Stimulated activated CD4-positive, alpha-beta T cell treated with anti-CD3 and anti-CD28 coated beads, Interleukin-4, amount 100 ng/mL, for 1 hour (primary cell): ENCODE results near the gene CCDC180.
"Not testable (repeated sequence)": the region's sequence is repeated elsewhere in the genome, so short reads cannot be mapped to it uniquely, and the experiment has no call there.

Source experiments
- DNase-seq: peaks from one replicate; pipeline ENCODE4 v3.0.0-alpha.2; 2020

The CCDC180 gene

DNA sequence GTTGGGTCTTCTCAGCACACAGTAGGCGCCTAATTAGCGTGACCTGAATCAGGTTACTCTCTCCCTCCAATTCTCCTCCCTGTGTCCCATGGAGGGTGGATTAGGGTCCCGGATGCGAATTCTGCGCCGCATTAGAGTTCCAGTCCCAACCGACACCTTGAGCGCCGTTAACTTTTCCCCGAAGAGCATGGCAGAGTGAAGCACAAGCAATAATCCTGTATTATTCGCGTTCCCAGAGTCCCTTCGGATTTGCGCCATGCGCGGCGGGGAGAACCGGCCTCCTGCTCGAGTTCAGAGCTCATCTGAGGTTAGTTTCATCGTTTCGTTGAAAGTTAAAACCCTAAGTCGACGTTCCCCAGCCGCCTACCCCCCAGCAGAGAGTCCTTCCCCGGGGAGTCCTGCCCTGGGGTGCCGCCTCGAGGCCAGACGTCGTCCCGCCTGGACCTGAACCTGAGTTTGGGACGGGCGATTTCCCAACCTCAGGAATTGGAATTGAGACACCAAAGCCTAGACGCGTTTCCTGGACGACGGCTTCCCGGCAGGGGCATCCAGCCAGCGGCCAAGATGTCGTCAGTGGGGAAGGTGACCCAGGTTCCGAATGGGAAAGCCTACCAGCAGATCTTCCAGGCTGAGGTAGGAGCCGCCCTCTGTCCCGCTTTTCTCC lies at the start of gene CCDC180:
CCDC180 (plus strand) TSS at position 160 of the 664 bp plus-strand sequence; CDS start at position 565, 405 bp downstream.
- DNase-seq = no peak

DNA sequence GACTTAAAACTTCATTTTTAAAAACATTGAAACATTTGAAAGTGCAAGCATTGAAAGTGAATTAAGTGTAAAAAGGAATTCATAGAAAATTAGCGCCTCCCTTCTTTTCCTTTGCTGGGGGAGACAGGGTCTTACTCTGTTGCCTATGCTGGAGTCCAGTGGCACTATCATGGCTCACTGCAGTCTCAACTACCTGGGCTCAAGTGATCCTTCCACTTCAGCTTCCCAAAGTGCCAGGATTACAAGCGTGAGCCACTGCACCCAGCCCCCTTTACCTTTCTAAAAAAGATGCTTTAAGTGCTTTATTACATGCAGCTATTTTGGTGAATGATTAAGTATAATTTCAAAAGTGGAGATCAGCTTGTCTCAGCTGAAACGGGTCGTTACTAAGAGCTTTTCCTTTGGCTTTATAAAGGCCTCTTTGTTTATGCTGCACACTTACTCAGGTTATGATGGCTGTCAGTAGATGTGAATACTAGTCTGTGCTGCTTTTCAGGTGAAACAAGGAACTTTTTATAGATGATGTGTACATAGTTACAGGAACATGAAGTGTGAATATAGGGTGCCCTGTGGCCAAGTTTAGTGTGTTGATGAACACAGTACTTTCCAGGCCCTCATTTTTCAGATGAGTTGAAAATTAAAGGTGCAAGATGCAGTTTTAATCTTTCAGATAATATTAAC lies 47.5 kb upstream of the CCDC180 start:
- DNase-seq = not testable (repeated sequence)

DNA sequence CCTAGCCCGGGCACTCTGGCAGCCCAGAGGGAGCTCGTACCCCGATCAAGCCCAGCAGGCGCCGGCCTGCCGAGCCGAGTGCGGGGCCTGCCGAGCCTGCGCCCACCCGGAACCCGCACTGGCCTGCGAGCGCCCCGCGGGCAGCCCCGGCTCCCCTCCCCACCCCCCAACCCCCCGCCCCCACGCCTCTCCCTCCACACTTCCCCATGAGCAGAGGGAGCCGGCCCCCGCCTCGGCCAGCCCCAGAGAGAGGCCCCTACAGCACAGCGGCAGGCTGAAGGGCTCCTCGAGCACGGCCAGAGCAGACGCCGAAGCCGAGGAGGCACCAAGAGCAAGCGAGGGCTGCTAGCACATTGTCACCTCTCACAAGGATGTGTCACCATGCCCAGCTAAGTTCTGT lies 36.2 kb upstream of the CCDC180 start:
- DNase-seq = no peak

DNA sequence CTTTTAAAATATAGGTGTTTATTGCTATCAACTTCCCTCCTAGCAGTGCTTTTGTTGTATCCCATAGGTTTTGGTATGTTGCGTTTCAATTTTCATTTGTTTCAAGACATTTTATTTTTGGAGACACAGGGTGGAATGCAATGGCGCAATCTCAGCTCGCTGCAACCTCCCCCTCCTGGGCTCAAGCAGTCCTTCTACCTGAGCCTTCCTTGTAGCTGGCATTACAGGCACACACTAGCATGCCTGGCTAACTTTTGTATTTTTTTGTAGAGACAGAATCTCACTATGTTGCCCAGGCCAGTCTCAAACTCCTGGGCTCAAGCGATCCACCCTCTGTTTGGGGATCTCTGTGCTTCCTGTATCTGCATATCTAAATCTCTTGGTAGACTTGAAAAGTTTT lies 35.4 kb upstream of the CCDC180 start:
- no peak for DNase-seq

DNA sequence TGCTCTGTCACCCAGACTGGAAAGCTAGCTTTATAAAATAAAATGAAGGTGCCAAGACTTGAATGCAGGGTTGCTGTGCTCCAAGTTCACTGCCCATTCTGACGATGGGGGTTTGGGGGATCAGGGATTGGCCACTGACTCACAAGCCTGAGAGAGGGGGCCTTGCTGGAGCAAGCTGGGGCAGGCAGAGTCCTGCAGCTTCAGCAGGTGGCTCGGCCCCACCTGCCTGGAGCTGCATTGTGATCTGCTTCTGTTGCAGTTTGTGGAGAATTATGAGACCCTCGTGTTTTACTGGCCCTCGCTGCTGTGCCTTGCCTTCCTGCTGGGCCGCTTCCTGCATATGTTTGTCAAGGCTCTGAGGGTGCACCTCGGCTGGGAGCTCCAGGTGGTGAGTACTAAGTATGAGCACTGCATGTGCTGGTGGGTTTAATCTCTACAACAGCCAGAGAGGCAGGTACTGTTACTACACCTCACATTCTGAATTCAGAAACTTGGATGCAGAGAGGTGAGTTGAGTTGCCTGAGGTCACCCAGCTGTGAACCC lies 31.1 kb upstream of the CCDC180 start:
- no peak for DNase-seq

DNA sequence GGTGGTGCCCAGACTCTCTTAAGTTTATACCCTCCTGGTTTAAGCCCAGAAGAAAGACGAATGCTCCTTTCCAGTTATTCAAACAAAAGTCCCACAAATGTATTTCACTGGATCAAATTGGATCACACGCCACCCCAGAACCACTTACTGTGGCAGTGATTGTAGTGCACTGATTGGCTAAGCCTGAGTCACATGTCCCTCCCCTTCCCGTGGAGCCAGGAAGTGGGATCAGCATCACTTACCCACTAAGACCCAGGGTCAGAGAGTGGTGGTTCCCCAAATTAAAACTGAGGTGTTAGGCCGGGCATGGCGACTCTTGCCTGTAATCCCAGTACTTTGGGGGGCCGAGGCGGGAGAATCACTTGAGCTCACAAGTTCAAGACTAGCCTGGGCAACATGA lies 29.5 kb upstream of the CCDC180 start:
- DNase-seq = no peak

DNA sequence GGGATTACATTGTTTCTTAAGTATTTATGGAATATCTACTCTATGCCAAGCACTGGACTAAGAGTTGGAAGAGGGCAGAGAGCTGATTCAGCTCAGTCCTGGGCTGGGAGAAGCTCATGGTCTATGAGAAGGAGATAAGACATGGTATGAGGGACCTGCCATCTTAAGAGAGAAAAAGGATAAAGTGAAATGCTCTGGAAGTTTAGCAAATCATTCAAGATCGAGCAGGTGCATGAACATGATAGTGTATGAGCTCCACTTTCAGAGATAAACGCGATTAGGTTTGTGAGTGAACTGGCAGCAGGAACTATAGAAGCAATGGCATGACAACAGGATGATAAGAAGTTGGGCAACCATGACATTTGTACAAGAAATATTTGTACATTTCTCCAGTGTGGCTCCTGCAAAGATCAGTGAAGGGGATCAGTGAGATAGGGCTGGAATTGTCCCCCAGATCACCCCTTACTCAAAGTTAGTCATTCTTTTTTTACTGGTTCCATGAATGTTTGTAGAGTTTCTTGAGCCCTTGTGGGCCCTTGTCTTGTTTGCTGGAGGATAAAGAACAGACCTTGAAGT lies 26.6 kb upstream of the CCDC180 start:
- no peak for DNase-seq

DNA sequence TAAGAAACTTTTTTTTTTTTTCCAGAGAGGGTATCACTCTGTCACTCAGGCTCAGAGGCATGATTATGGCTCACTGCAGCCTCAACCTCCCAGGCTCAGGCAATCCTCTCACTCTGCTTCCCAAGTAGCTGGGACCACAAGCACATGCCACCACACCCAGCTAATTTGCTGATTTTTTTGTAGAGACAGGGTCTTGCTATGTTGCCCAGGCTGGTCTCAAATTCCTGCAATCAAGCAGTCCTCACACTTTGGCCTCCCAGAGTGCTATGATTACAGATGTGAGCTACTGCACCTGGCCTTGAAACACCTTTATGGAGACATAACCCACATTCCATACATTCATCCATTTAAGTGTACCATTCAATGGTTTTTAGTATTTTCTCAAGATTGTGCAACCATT lies 23.7 kb upstream of the CCDC180 start:
- DNase-seq = no peak

DNA sequence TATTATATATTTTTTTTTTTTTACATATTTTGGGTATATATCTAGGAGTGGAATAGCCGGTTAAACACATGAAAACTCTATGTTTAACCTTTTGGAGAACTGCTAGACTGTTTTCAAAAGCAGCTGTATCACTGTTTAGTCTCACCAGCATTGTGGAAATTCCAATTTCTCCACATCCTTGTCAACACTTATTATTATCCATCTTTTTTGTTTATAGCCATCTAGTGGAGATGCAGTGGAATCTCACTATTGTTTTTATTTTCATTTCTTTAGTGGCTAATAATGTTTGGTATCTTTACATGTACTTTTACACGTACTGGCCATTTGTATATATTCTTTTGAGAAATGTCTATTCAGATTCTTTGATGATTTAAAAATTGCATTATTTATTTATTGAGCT lies 22.7 kb upstream of the CCDC180 start:
- DNase-seq = no peak

DNA sequence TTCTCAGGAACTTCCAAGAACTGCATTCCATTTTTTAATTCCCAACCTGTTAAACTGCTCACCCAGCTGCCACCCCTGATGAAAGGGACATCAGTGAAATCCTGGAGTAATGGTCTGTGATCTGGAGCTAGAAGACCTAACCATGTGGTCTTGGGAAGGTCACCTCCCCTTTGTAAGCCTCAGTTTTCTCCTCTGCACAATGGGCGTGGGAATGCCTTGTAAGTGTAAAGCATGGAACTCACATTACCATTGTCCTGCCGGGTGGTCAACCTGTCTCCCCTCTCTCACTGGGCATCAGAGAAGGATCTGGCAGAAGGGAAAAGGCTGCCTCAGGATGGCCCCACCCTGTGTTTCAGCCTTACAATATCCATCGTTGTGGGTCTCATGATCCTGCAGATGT lies 15.3 kb upstream of the CCDC180 start:
- no peak for DNase-seq

DNA sequence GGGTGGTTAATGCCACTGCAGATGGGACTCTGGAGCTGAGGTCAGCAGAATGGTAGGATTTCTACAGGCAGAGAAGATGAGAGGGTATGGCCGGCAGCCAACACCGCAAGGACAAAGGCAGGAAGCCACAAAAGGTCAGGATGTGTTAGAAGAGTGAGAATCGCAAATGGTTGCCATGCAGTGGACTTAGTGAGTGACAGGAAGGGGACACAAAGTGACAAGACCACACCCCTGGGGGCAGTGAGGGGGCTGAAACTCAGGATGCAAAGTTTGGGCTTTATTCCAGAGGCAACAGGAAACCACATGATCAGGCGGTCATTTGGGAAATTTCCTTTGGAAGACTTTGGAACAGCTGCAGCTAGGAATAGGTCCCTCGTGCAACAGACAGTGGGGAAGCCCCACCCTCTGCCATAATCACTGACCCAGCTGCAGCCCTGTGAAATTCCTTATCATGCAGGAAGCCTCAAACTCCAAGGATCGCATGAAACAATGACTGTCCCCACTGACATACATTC lies 14.2 kb upstream of the CCDC180 start:
- DNase-seq = no peak

DNA sequence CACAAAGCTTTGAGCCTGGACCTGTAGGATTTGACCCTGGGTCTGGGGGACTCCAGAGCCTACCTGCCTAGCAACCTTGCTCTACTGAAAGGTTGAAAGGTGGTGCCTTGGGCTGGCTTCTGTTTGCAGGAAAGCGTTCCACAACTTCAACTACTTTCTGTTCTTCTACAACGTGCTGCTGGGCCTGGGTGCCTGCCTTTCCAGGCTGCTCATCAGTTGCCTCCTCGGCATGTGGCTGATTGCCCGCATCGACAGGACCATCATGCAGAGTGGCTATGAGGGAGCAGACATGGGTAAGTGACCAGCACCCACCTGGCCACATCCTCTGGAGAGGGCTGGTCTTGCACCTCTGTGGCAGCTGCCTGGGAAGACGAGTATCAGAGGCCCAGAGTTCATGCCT lies 13.6 kb upstream of the CCDC180 start:
- no peak for DNase-seq

DNA sequence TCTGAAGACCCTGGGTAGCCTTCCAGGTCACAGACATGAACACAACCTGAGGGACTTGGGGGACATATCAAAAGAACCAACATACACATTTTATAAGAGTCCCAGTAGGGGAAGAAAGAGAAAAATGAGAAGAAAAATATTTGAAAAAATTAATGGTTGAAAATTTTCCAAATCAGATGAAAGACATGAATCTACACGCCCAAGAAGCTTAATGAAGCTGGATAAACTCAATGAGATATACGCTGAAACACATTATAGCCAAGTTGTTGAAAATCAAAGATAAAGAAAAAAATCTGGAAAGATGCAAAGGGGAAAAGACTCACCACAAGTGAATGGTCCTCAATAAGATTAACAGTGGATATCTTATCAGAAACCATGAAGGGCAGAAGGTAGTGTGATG lies 9.6 kb upstream of the CCDC180 start:
- no peak for DNase-seq

DNA sequence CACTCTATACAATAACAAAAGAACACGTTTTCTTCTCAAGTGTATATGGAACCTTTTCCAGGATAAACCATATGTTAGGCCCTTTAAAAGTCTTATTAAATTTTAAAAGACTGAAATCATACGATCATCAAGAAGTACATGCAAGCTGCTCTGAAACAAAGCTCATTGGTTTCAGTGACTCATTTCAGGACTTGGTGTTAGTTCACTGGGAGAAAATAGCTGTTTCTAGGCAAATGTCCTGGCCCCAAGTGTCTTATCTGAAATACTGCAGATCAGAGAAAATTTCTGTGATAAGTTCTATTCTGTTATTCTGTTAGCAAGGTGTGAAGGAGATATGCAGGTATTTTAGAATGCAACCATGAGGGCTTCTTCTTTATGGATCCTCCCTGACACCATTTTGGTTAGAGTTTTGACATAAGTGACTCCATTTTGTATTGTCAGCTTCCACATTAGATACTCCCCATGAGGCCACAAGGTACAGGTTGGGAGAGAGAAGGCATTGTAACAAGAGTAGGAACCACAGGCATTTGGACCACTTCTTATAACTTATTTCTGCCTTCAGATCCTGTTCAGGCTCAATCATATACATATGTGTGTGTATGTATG lies 7.5 kb upstream of the CCDC180 start:
- DNase-seq = no peak

DNA sequence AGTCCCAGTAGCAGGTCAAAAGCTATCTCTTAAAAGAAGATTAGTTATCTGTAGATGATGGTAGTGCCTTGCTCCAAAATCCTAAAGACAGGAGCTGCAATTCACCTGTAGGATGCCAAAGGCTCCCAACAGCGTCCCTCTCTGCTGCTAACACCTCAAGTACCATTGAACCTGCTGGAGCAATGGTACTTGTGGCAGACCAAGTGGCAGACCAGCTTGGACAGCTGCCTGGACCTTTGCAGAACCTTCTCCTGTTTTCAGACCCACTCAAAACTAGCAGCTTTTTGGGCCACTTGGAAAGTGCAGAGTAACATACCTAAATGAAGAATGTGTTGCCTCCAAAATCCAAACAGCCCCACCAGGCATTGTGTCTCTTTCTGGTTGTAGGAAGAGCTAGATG lies 6.9 kb upstream of the CCDC180 start:
- DNase-seq = no peak

DNA sequence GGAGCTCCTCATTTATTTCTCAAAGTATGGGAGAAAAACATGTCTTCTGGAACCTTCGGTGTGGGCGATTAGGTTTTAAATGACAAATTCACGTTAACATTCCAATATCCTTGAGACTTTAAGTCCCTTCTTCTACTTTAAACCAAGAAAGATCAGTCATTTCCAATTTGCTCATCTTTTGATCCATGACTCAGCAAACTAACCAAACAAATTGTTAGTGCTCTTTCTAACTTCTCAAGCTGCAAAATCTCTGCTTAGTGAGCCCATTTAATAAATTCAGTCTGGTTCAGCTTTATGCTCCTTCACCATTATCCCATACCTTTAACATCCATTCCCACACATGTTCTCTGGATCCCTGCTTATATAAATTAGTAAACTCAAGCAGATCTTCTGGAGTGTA lies 5.5 kb upstream of the CCDC180 start:
- DNase-seq = no peak

DNA sequence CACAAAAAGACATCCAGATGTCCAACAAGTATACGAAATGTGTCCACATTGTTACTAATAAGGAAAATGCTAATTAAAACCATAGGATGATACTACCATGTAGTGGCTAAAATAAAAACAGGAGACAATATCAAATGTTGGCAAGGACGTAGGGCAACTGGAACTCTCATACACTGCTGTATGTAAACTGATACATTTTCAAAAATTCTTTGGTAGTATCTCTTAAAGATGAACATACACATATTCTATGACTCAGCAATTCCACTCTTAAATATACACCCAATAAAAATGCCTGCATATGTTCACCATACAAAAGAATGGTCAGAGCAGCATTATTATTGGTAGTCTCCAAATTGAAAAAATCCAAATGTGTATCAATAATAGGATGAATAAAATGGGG lies 2.9 kb upstream of the CCDC180 start:
- DNase-seq = no peak

DNA sequence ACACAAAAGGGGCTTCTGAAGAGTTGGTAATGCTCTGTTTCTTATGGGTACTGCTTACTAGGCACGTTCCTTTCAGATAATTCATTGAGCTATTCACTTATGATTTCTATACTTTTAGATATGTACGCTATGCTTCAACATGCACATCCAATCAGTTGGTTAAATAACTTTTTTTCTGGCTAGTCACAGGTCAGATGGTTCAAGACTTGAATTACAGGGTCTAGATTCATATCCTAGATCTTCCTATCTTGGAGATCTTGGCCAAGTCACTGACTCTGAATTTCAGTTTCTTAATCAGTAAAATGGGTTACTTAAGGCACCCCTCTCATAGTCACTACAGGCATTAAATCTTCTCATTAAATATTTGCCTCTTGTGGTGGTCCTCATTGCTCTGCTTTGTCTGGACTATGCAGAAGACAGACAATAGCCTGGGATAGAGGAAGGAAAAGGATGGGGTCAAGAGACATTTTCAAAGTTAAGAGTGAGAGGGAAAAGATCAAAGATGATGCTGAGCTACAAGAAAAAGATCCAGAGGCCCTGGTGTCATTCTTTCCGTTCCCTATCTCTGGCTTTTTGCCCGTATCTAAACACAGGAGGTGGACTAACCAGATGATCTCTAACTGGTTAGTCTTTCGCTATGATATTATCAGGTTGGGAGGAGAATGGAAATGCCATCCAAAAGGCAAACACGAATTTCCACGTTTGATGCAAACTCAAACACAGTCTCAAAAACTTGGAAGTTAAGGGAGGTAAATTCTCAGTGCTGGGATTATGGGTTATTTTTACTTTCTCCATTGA lies 1.8 kb upstream of the CCDC180 start:
- DNase-seq = no peak

DNA sequence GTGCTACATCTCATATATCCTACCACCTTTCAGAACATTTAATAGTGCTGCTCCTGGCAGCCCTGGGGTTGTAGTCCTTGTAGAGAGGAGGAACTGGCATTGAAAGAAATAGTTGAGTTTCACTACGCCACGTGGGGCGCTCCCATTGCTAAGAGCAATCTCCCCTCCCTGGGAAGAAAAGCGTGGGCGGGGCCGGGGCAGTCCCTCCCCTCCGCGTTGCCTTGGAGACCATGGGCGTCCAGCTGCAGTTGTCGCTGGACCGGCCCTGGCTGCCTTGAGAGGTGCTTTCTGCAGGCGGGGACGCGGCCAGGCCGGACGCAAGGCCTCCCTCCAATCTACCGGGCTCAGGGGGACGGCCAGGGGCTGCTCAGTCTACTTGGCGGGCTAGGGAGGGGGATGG lies 368 bp upstream of the CCDC180 start:
- peak; percentile 5 for DNase-seq

DNA sequence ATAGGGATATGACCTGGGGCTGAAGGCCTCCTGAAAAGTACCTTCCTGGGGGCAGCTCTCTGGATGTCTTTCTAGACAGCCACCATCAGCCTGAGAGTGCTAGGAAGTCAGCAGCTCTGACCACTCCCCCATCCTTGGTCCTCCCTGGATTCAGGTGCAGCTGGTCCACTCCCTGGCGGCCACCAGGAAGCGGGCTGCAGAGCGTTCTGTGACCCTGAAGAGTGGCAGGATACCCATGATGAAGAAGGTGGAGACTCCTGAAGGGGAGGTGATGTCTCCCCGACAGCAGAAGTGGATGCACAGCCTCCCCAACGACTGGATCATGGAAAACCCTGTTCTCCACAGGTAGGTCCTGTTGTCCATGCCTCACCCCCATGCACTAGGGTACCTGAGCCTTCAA lies 1.8 kb downstream of the CCDC180 start:
- no peak for DNase-seq

DNA sequence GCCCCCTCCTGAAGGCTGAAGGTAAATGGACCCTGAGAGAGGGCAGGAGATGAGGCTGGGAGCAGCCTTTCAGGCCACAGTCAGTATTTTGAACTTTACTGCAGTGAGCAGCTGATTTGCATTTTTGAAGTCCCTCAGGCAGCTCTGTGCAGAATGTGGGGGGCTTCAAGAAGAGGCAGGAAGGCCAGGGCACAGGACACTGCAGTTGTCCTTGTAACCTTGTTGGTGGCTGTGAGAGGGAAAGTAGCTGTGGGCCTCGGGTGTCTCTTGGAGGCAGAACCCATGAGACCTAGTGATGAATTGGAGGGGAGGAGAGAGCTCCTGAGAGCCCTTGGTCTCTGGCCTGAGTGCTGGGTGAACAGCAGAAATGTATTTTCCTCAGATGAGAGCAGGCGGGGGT lies 2.6 kb downstream of the CCDC180 start:
- DNase-seq = no peak

DNA sequence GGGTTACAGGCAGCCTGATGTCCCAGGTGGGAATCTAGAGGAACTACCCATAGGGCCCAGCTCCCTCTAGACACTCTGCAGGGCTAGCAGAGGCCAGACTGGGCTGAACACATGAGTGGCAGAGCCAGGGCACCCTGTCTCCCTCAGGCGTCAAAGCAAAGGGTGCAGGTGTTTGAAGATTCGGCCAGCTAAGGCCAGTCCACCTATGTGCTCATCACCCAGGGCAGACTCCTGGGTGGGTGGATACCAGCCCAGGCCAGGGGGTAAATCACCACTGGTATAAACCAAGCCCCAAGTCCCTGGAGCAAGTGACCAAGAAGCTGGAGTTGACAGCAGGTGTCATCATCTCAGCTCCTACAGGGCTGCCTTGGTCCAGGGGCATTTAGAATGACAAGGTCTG lies 3.4 kb downstream of the CCDC180 start:
- DNase-seq = no peak
